Sciatic nerve (tissue), 2 donors: ENCODE data around the gene PIP5K1B. TPM values are rescaled to one million over a fixed set of nuclear protein-coding genes. Genes with fewer than 3 reads are reported as not detected.
A peak's percentile ranks its signal among the peaks of the same experiment; 100 is the strongest.

Experiments
- ATAC-seq: fragments of 200-7000 bp; cut with Tn5 transposase; one replicate; pipeline ENCODE4 v1.9.1; 2020; ENCODE audit warnings: mild to moderate bottlenecking, moderate library complexity
- DNase-seq: peaks from one replicate; pipeline ENCODE4 v3.0.0-alpha.2; 2020; ENCODE audit warnings: low spot score
- intact Hi-C: fragments of 100-400 bp; cut with DNase I; formaldehyde crosslinking; loops from one replicate; pipeline ENCODE4 v1.14.2; 2022
- total RNA-seq: library from RNA; stranded (reverse); fragmentation: NEBNext Ultra II Directional; extraction: Animal tissue kit (Norgen Biotek cat#: 25700); gene quantifications from one replicate; pipeline ENCODE4 v1.2.1, GENCODE V29; 2021
- donor health status: DM: no; HTN: no; CAD: no.
- donor health status: DM: no; HTN: no; CAD: no.

The PIP5K1B gene
- total RNA-seq, 1 donor from 2014 or later: 2.0 TPM

- DNase-seq (no peak), ATAC-seq (no peak)
- intact Hi-C loops: no loop called here
Observed at GRCh38 chr9:68872026-68872501, 167.0 kb downstream of the PIP5K1B start.

DNA sequence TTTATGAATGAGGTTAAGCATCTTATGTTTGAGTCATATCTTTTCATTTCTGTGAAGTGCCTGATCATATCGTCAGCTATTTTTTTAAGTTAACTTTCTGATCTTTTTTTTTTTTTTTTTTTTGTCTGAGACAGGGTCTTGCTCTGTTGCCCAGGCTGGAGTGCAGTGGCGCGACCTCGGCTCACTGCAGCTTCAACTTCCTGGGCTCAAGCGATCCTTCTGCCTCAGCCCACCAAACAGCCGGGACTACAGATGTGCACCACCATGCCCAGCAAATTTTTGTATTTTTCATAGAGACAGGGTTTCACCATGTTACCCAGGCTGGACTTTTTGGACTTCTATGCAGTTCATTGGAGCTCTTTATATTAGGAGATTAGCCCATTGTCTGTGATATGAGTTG lies 168.1 kb downstream of the PIP5K1B start:
- no peak for DNase-seq
- ATAC-seq: no peak
- intact Hi-C loops: no loop called here

DNA sequence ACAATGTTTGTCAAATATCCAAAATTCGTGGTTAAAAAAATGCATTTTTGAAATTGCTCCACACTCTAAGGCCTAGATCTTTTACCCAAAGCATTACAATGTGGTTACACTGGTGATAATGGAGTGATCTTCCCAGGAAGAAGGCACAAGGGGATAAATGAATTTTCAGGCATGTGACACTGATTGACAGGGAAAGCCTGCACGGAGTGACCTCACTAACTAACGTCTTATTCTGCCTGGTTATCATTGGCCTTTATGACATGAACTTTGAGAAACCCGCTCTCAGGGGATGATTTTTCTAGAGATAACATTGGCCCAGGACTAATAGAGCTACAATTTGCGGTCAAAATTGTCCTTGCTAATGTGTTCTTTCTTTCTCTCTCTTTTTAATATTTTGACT lies 171.2 kb downstream of the PIP5K1B start:
- ATAC-seq (no peak), DNase-seq (no peak)
- intact Hi-C loops: no loop called here

DNA sequence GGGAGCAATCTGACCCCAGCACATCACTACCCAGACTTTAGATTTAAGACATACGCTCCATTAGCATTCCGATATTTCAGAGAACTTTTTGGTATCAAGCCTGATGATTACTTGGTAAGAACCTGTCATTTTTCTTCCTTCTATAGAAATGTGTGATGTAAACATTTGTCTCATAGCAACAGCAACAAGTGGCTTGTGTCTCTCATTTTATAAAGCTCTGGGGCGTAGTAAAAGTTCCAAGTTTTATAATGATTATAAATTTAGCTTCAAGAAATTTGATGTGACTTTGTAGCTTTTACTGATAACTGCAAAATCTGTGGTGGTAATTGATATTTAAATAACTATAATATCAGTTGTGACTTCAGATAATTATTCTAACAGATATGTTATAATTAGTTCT lies 171.6 kb downstream of the PIP5K1B start:
- intact Hi-C loops: no loop called here

DNA sequence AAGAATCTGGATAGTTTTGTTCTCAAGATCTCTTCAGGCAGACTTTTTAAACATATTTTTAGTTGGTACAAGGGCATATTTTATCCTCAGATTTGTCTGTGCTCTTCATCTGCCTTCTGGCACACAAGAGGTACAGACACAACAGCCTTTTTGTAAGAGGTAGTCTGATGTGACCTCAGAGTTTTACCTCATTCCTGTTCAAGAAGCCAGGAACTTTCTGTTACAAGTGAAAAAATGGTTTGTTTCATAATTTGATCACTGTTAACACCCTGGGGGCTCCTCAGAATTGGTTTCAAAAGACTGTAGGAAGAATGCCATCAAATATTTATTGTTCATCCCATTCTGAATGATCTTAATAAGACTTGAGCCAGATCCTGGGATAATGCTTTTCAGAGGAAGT lies 172.2 kb downstream of the PIP5K1B start:
- ATAC-seq (peak; percentile 53), DNase-seq (no peak)
- intact Hi-C loops: no loop called here

More for the DNA sequence above, 171.6 kb downstream of the PIP5K1B start:
- ATAC-seq (no peak), DNase-seq (no peak)

GRCh38 chr9:68878450-68878849 lies 173.4 kb downstream of the PIP5K1B start:
- no peak for DNase-seq
- ATAC-seq: no peak
- intact Hi-C loops: no loop called here

DNA sequence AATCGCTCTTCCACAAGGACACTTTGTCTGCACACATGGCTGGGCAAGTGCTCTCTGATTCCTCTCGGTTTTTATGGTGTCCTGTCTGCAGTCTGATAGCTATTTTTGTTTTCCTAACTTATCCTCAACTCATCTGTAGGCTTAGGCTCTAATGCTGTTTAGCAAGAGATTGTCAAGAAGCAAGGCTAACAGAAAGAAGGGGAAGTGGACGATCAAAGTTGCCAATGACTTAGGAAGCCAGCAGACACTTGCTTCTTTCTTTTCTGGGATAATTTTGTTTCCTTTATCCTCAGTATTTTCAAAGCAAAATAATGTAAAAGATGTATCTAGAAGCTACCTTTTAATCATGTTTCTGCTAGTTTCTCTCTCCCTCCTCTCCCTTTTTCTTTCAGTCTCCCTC lies 178.2 kb downstream of the PIP5K1B start:
- ATAC-seq: no peak
- DNase-seq: no peak
- intact Hi-C loops: no loop called here

GRCh38 chr9:68887232-68887631 lies 182.2 kb downstream of the PIP5K1B start:
- intact Hi-C loops: no loop called here
- no peak for ATAC-seq
- no peak for DNase-seq

GRCh38 chr9:68894502-68894901 lies 189.5 kb downstream of the PIP5K1B start:
- no peak for ATAC-seq
- no peak for DNase-seq

GRCh38 chr9:68895741-68896478 lies 190.9 kb downstream of the PIP5K1B start:
- DNase-seq (no peak), ATAC-seq (peak; percentile 66)
- intact Hi-C loops: no loop called here

More at GRCh38 chr9:68894502-68894901, 189.5 kb downstream of the PIP5K1B start:
- intact Hi-C loops: no loop called here

GRCh38 chr9:68896486-68896885 lies 191.4 kb downstream of the PIP5K1B start:
- intact Hi-C loops: no loop called here
- peak; percentile 82 for ATAC-seq

GRCh38 chr9:68897577-68898145 lies 192.6 kb downstream of the PIP5K1B start:
- ATAC-seq (no peak), DNase-seq (no peak)
- intact Hi-C loops: no loop called here

More at GRCh38 chr9:68896486-68896885, 191.4 kb downstream of the PIP5K1B start:
- DNase-seq: no peak

GRCh38 chr9:68898781-68899439 lies 193.9 kb downstream of the PIP5K1B start:
- ATAC-seq: no peak
- intact Hi-C loops: no loop called here
- no peak for DNase-seq

GRCh38 chr9:68904454-68904853 lies 199.4 kb downstream of the PIP5K1B start:
- ATAC-seq (no peak), DNase-seq (no peak)
- intact Hi-C loops: no loop called here

GRCh38 chr9:68905129-68905528 lies 200.1 kb downstream of the PIP5K1B start:
- intact Hi-C loops: no loop called here
- DNase-seq (no peak), ATAC-seq (no peak)

DNA sequence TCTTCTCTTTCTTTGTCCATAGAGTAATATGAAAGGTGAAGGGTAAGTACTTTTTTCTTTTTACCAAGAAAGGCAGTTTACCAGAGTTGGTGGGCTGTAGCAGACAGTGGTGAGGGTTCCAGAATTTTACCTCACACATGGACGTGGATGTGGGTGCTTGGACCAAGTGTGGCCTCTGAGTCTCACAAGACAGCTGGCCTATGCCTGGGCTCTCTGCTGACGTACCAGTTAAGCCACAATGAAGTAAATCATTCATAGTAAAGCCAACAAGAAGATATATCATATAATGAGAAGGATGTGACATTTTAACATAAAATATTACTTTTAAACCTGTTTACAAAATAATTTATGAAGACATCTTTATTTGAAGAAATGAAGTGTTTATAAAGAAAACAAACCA lies 202.9 kb downstream of the PIP5K1B start:
- intact Hi-C loops: no loop called here
- ATAC-seq (no peak), DNase-seq (no peak)

DNA sequence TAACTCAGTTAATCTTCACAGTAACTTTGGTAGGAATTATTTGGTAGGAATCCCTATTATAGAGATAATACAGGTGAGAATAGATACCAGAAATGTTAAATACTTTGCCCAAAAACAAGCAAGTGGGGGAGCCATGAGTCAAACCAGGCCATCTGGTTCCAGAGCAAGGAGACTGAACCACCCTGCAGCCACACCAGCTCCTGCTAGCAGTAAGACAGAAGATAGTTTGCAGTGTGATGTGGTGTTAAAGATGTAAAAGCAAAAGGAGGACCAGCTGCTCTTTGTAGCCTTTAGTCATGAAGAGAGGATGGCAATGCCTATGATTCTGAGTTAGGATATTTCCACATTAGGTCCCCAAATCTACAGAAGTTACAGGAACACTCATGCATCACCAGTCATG lies 207.5 kb downstream of the PIP5K1B start:
- no peak for DNase-seq
- ATAC-seq: no peak
- intact Hi-C loops: no loop called here

DNA sequence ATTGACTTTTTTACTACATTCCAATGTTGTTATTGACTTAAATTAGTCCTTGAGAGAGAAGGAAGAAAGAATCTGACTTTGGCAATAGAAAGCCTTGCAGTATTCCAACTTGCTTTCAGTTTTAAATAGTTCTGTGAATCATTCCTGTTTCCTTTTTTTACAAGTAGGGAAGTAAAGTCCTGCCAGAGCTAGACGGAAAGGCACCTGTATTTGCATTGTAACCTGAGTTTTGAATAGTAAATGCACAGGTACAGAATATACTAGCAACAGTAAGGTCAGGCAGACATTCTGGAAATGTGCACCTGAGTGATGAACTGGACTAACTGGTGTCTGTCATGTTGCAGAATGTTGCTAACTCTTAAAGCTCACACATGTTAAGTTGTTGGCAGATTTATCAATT lies 208.0 kb downstream of the PIP5K1B start:
- ATAC-seq (no peak), DNase-seq (no peak)
- intact Hi-C loops: no loop called here

- intact Hi-C loops: no loop called here
- ATAC-seq: no peak
- DNase-seq: no peak
Observed at GRCh38 chr9:68914751-68915150, 209.7 kb downstream of the PIP5K1B start.

DNA sequence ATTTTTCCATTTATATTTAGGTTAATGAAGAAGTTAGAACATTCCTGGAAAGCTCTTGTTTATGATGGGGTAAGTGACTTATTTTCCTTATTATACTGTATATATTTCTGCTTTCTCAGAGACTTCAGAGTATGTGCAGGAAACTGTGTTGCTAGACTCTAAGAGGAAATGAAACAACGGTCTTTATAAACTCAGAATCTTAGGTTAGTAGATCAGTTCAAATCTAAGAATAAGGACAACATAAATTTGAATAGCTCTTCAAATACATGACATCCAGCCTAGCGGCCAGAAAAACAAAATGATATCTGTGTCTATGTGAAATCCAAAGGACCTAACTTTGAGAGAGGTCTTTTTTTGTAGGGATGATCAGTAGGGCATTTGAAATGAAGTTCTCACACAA lies 214.6 kb downstream of the PIP5K1B start:
- ATAC-seq (no peak), DNase-seq (no peak)
- intact Hi-C loops: no loop called here
